ENCODE results near the gene MLXIPL. TPM values are rescaled to one million over a fixed set of nuclear protein-coding genes. Genes with fewer than 3 reads are reported as not detected.
A peak's percentile ranks its signal among the peaks of the same experiment; 100 is the strongest.

Gene MLXIPL
- total and polyA plus RNA-seq, 11 donors, result 0.42 to 10.1 (median 2.0) TPM

- Histone ChIP-seq H3K36me3 (no peaks in the 10 kb centered on the region), H3K9me3 (no peaks in the 10 kb centered on the region), H3K27ac (no peak overlapping the region), H3K27me3 (peaks cover 3 to 45% (median 18%) of the 10 kb centered on the region in 9 donors), H3K4me1 (peaks cover 0 to 6% (median 0%) of the 10 kb centered on the region in 12 donors), H3K4me3 (no peak overlapping the region)
- no peak for ATAC-seq
- no peak for DNase-seq
- intact Hi-C loops (cut with DNase I), result loop anchor here (2.0 to 10.0 kb wide), 8 partner anchors 59 to 252 kb away; partner anchors contain the start of gene VPS37D (in 9 of the 10)
- 51 to 55% (median 54%) methylated on average over 21 to 23 of the region's 23 CpGs for WGBS, 4 donors
- TF ChIP-seq CTCF (IDR thresholded peaks at IDR 0.05), result no peak
- no peak for TF ChIP-seq POLR2A (IDR thresholded peaks at IDR 0.05)
These were observed 18.6 kb downstream of the MLXIPL start for GRCh38 chr7:73605601-73606220.

DNA sequence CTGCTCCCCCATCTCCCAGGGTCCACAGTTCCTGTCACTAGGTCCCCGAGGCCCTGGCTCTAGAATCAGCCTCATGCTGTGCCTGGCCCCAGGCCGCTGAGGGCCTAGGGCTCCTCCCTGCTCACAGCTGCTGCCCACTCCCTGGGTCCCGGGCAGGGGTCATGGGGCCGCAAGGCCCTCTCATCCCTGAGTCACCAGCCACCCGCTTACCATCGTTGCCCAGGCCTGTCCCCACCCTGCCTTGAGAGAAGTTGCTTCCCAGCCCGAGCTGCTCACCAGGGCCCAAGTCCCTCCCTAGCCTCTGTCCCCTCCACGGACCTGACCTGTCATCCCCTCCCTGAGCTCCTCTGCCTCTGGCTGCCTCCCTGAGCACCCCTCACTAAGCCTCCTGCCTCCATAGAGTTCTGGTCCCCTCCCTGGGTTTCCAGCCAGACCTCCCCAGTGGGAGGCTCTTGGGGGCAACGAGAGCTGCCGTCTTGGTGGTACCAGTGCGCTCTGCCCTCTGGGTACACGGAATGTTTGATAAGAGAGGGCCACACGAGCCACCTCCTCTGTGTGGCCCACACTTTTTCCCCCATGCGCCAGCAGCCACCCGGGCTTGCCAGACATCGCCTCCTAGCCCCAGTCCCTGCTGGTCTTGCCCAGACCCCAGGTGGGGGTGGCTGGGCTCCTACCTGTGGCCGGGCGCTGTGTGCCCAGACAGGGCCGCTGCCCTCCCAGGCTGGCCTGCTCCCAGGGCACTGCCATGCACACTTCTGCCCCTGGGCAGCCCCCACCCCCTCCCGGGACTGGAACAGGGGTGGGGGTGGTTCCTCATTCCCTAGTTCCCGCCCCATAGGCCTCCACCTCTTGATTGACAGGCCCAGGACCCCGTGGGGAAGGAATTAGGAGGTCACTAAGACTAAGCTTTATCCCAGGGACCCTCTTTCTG lies 21.3 kb downstream of the MLXIPL start:
- TF ChIP-seq CTCF (IDR thresholded peaks at IDR 0.05), result no peak
- no peak for TF ChIP-seq POLR2A (IDR thresholded peaks at IDR 0.05)
- Histone ChIP-seq H3K36me3 (no peaks in the 10 kb centered on the region), H3K27ac (no peak overlapping the region), H3K4me3 (no peak overlapping the region), H3K27me3 (peaks cover 3 to 40% (median 15%) of the 10 kb centered on the region in 9 donors), H3K9me3 (no peaks in the 10 kb centered on the region), H3K4me1 (peaks cover 0 to 6% (median 0%) of the 10 kb centered on the region in 12 donors)
- intact Hi-C loops (cut with DNase I), result loop anchor here in 5 of 10 donors (10.0 kb wide), 2 partner anchors 62 to 252 kb away; partner anchors contain the start of gene VPS37D (in 2 of the 5)
- no peak for DNase-seq
- peak in 1 of 4 donors; percentile 13 for ATAC-seq
- WGBS, 4 donors, result 70 to 74% (median 73%) methylated on average over 20 to 22 of the region's 22 CpGs

DNA sequence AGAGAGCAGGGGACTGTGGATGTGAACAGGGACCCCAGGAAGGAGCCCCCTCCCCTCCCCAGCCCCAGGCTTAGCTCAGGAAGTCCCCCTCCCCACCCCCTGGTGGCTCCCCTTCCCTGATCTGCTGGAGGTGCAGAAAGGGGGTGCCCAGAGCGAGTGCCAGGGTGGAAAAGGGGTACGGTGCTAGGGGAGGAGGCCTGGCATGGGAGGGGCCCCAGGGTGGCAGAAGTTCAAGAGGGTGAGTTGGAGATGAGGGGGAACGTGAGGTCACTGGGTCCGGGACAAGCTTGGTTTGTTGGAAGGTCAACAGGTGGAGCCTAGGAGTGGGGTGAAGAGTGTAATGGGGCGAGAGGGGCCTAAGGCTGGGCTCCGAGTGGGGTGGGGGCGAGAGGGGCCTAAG lies 24.4 kb downstream of the MLXIPL start:
- Histone ChIP-seq H3K27me3 (peaks cover 0 to 27% (median 8%) of the 10 kb centered on the region in 9 donors), H3K4me1 (no peaks in the 10 kb centered on the region), H3K9me3 (no peaks in the 10 kb centered on the region), H3K27ac (no peak overlapping the region), H3K36me3 (no peaks in the 10 kb centered on the region), H3K4me3 (no peak overlapping the region)
- ATAC-seq (no peak), DNase-seq (no peak)
- intact Hi-C loops (cut with DNase I), result loop anchor here in 5 of 10 donors (10.0 kb wide), 2 partner anchors 65 to 255 kb away; partner anchors contain the start of gene VPS37D (in 2 of the 5)
- WGBS, 4 donors, result 71 to 76% (median 75%) methylated on average over 7 of the region's 7 CpGs
- no peak for TF ChIP-seq POLR2A (IDR thresholded peaks at IDR 0.05)
- no peak for TF ChIP-seq CTCF (IDR thresholded peaks at IDR 0.05)
